SIG-M5 (cell line): ENCODE results near the gene FBXL7.

Experiments
- DNase-seq: peaks from one replicate; lab custom pipeline; 2025; lab: John Stamatoyannopoulos, UW

FBXL7 gene

DNA sequence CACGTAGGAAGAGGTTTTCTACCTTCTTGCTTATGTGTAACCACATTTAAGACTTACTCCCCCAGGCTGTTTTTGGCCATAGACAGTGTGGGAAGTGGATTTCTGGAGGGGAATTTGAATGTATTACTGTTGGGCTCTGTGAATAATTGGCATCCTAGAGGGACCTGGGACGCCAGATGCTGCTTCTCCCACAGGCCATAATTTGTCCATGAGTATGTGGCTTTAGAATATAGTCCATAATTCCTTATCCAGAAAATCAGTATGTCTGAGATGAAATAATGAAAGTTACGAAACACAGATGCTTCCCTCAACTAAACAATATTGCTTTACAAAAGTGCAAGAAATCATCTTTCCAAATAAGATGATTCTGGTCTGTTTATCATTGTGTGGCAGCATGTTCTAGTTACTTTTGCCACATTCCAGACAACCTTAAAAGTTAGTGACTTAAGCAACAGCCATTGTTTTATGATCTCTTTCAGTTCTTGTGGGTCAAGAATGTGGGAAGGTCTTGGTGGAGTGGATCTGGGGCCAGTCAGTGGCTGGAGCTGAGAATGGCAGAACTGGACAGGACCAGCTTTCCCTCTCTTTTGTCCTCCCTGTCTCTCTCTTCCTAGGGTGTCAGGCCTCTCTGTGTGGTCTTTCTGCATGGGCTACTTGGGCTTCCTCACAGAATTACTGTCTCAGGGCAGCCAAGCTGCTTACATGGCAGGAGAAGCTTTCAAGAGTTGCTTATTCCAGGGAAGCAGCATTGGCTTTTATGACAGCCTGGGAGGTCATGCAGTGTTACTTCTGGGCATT, 79.4 kb downstream of the FBXL7 start:
- DNase-seq, result no peak

DNA sequence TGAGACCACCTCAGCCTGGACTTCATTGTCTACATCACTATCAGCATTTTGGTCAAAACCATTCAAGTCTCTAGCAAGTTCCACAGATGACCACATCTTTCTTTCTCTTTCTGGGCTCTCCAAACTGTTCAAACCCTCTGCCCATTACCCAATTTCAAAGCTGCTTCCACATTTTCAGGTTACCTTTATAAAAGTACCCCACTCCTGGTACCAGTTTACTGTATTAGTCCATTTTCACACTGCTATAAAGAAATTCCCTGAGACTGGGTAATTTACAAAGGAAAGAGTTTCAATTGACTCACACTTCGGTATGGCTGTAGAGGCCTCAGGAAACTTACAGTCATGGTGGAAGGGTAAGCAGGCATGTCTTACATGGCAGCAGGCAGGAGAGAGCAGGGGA, 84.5 kb downstream of the FBXL7 start:
- DNase-seq, result no peak

DNA sequence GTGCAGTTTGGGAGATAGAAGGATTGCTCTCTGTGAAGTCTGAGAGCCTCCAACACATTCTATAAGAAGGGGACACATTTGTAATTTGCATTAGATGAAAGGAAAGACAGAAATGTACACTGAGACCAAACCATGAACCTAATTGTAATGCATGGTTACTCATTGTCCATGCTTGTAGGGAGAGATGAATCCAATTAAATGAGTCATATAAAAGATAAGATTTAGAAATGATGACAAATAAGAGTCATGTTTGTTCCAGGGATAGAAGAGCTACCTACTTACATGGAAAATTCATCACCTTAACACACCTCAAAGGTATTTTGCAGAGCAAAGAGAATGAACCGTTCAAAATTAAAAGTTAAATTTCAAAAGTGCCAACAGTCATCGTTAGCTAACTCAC, 85.1 kb downstream of the FBXL7 start:
- DNase-seq, result no peak

DNA sequence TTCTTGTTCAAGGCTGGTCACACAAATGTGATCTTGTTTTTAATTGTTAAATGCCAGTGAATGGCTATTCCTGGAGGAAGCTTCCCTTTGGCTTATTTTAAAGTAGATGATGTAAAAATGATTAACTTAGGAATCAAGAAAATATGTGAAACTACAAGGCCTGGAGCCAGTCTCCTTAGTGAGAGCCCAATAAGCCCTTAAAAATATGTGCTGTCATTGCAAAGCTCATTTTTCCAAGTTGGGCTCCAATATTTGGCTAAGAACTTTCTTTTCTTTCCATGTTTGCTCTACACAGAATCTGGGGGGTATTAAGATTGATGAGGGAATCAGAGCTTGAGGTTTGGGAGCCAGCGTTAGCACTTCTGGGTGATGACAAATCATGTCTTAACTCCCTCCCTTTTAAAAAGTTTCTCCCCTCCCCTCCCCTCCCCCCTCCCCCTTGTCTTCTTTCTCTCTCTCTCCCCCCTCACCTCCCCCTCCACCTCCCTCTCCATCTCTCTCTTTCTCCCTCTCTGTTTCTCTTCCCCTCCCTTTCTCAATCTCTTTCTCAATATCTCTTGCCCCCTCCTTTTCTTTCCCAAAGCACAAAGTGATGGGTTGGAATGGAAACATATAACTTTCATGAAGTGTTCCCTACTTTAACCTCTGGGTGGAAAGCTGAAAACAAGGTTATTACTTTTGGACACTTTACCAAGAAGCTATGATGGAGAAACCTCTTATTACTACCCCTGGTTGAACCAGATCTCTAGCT, 86.0 kb downstream of the FBXL7 start:
- no peak for DNase-seq

DNA sequence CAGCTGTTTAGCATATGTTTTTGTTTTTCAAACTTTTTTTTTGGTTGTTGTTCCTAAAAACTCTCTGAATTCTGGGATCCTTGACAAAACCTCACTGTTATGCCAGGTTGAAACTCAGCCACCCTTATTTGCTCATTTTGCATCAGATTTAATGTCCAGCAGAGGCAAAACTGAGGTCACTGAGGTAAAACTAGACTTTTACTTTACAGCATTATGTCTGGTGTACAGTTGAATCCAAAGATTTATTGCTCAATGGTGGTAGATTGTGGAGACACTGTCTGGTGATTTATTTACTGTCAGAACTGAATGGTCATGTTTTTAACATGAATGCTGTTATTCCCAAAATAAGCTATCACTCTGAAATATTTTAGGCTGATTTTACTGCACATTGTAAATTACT, 87.9 kb downstream of the FBXL7 start:
- DNase-seq, result no peak

DNA sequence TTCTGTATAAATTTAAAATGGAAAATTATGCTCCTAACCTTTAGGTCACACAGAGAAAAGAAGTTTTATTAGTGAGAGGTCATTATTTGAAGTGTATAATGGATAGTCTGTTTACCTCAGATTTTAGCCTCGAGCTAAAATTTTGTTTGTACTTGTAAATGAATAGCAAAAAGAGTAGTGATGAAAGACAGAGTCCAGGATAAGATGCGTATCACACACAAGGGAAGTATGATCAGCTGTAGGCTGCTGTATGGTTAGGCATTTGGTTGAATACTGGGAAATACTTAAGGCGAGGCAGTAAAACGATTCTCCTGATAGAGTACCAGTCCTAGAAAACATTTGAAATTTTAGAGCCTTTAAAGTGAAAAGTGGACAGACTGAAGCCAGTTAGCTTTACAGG, 92.7 kb downstream of the FBXL7 start:
- no peak for DNase-seq

DNA sequence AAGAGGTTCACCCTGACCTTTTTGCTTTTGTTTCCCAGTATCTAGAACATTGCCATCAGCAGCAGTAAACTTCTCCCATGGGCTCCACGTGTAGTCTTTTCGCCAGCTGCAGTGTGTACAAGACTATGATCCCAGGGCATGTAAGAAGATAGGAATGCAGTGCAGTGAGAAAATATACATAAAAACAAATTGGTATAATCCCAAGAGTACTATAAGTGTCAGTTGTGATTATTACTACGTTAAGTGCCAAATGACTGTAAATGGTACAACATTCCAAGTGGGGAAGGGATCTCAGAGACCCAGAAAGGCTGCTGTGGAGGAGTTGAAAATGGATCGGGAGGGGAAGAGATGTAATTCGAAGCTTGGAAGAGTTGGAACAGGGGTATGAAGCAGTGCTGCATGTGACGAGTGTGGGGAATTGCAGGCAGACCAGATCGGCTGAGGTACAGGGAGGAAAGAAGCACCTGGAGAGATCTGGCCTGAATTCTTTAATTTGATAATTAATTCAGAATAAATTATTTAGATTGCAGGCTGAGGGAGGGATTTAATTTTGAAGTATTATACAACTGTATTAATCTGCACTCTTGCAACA, 95.1 kb downstream of the FBXL7 start:
- no peak for DNase-seq

DNA sequence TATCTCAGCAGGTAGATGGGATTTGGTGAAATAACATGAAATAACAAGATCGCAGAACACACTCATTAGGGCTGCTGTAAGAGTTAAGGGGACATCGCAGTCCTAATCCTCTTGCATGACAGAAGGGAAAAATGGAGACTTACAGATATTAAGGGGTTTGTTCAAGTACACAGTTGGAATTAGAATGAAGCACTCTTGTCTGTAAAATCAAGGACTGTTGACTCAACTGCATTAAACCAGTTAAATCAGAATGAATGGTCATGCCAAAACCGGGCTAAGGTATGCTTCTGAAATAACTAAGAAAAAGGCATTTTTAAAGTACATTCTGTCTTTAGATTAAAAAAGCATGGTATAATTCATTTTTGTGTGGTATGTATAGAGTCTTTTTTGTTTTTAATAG, 95.9 kb downstream of the FBXL7 start:
- DNase-seq, result no peak

DNA sequence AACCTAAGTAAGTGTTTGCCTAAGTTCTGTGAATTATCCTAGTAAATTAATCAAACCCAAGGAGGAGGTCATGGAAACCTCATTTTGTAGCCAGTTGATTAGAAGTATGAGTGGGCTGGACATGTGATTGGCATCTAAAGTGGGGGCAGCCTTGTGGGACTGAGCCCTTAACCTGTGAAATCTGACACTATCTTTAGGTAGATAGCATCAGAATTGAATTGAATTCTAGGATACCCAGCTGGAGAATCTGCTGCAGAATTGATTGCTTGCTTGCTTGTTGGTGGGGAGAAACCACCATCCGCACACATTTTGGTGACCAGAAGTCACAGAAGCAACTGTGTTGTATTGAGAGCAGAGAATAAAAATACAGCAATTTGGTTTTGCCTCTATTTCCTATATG, 97.0 kb downstream of the FBXL7 start:
- no peak for DNase-seq

DNA sequence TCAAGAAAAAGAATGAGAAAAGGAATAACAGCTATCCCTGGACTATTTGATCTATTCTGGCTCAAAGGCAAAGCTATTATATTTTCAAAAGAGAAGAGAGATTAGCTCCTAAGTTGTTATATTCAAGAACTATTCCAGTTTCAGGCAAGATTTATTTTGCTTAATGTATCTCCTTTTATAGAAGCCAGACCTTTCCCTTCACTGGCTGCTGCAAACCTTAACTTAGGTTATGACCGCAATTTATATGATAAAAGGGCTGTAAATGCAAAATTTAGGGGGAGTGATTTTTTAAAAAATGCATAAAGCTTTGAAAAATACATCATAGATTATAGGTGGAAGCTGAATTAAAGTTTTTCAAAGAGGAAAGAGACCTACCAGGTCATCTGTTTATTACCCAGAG, 97.8 kb downstream of the FBXL7 start:
- DNase-seq, result no peak

DNA sequence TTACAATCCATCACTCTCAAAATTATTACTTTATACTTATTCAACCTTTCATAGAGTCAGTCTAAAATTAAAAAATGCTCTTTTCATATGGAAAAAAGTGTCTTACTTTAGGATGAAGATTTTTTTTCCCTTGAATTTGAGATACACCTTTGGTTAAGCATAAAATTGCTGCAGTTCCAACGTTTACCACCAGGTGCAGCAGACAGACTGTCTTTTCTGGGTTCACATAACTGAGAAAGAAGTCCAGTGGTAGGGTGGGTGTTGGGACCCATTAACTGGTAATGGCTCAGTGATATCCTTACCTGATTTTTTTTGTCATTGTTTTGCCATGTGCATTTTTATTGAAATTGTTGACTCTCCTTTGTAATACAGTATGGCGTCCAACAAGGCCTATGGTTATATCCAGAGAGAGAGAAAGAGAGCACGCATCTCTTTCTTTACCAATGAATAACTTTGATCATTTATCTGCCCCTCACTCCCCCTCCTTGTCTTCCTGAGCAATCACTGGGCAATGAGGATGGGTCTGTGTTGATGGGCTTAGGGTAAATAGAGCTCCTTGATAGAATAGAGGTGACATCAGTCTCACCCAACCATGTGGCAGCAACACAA, 98.4 kb downstream of the FBXL7 start:
- no peak for DNase-seq

DNA sequence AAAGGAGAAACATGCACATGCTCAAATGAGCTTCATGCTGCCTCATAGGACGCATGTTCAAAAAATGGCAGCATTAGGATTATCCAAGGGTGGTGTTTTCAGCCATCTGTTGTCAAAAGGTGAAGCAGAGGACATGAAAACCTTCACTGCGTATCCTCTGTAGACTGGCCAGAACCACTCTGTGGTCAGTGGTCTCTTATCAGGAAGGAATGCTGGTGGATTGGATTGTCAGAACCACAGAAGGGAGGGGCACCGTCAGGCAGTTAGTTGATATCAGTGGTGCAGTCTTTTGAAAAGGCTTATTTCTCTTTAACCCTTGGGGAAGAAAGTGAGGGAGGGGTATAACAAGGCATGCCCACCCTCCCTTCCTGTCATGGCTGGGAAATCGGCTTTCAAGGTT, 100.1 kb downstream of the FBXL7 start:
- DNase-seq, result no peak

DNA sequence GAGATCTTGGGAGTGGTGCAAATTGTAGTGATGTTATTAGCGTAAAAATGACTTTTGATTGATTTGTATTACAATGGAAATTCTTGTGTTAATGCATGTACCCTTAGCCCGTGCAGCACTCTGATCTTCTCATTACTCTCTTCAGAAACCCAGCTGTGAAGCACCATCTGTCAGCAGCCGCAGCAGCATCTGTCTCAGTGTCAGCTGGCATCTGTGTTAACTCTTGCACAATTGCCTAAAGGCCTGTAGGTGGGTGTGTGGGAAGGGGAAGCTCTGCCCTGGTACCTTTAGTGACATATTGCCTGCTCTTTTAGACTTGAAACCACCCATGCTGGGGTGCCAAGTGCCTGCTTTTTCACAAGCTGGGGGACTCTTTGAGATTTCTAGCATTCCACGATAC, 101.3 kb downstream of the FBXL7 start:
- DNase-seq, result no peak

DNA sequence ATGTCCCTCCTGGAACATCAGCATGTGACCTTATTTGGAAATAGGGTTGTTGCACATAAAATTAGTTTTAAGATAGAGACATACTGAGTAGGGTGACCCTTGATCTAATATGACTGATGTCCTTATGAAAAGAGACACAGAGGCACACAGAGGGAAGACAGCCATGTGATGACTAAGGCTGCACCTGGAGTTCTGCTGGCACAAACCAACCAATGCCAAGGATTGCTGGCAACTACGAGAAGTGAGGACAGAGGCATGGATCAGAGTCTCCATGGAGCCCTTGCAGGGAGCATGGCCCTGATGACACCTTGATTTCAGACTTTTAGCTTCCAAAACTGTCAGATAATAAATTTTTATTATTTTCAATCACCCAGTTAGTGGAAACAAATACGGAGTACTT, 101.9 kb downstream of the FBXL7 start:
- no peak for DNase-seq

DNA sequence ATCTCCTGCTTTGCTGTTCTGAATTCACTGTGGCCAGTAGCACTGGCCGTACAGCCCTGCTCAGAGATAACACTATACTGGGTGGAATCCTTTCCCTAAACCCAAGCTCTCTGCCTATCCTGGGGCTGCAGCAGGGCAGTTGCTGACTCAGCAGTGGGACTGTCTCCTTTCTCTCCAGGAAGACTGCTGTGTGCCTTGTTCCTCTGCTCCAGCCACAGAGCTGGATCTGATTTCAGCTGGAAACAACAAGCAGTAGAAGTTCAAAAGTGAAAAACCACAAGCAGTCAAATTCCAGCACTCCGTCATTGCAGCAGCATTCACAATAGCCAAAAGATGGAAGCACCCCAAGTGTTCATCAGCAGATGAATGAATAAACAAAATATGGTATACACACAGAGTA, 105.0 kb downstream of the FBXL7 start:
- no peak for DNase-seq

DNA sequence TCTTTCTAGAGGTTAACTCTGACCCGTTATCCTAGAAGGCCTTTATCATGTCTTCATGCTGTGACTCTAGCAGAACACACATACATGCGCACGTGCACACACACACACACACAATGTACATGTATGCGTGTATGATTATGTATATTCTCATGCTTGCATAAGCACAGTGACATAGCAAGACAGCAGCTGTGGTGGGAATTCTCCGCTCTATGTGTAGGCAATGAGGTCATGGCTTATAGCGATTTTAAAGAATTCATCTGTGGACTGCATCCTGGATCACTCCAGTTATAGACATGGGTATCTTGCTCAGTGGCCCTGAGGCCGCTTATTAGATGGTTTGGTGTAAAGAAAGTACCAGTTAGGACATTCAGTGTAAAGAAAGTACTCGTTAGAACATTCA, 106.2 kb downstream of the FBXL7 start:
- no peak for DNase-seq

DNA sequence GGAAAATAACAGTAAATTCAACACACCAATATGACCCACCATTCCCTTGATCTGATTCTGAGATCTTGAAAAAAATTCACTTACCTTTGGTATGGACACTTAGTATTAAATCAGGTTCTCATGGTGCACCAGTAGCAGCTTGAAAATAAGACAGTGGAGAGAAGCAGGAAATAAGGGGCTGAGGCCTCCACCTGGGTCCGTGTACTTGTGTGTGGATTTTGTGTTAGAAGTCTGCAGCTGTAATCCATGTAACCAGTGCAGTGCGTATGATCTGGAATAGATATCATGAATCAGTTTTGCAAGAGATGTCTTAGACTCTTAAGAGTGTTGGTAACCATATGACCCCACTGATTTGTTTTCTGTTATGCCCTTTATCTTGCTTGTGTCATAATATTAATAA, 107.1 kb downstream of the FBXL7 start:
- no peak for DNase-seq

DNA sequence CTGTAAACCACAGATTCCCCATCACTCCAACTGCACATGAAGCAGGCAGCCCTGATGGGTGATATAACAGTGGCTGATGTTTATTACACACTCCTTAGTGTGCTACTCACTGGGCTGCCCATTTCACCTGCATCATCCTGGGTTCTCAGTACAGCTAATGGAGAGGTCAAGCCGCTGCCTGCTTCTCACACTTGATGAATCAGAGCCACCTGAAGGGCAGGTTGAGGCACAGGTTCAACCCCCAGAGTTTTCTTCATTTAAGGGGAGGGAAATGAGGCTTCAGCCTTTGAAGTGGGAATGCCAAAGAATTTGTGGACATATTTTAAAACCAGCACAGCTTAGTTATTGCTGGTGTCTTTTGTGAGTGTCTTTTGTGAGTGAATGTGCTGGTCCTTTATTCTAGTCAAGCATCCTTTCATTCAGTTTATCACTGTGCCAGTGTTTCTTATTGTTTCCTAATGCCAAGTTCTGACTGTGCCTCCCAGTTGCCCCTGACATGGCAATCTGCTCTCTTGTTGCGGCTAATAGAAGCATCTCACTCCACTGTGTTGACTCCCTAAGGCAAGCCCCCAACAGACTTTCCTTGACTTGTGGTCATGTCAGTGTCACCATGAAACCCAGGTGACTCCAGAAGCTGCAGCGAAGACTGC, 109.2 kb downstream of the FBXL7 start:
- no peak for DNase-seq

DNA sequence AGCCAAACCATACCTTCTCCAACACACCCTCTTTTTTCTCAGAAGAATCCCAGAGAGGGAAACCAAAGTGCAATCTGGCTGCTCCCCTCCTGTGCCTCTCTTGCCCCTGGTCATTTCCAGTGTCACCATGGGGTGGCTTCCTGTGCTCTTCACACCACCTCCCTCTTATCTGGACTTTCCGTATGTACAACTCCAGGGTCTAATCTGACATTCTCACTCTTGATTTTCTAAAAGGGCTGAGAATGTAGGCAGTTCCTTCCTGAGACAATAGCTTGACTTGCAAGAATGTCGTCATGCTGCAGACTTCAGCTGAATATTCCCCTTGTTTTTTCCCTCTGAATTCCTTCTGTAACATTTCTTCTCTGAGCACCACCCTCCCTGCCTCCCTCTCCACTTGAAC, 110.2 kb downstream of the FBXL7 start:
- no peak for DNase-seq

DNA sequence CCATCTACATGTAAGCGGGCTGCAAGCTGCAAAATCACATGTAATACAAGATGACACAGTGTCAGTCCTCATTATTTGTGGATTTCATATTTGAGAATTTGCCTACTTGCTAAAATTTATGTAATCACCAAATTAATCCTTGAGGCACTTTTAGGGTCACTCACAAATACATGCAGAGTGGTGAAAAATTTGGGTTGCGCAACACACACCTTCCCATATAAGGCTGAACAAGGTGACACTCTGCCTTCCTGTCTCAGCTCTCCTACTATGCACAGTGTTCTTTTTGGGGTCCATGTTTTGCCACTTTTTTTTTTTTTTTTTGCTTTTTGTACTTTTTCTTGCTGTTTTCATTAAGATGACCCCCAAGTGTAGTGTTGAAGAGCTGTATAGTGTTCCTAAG, 111.0 kb downstream of the FBXL7 start:
- no peak for DNase-seq

DNA sequence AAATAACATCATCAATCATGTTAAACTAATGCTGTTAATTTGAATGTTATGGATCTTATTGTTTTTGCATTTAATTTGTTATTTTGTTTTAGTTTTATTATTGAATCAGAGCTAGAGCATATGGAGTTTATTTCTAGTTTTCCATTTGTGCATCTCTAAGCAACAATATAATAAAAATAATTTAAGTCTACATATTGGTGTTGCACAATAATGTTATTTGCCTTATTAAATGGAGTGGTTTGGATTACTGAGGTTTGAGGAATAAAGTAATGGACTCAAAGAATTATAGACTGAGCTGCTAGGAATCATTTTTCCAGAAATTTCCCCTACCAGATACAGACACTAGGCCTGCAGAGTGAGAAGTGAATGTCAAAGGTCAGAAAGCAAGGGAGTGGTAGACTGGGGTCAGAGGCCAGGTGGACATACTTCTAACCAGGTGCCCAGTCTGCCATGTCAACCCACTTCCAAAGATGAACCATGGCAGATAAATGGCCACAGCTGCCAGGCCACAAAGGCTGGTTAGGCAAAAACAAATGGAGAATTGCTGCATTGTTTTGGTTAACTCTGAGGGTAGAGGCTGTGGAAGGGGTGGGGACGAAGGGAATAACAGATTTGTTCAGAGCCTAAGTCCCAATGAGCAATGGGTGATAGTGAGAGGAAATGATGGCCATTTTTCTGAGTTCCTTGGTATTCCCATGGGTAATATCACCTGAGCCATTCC, 113.1 kb downstream of the FBXL7 start:
- no peak for DNase-seq

DNA sequence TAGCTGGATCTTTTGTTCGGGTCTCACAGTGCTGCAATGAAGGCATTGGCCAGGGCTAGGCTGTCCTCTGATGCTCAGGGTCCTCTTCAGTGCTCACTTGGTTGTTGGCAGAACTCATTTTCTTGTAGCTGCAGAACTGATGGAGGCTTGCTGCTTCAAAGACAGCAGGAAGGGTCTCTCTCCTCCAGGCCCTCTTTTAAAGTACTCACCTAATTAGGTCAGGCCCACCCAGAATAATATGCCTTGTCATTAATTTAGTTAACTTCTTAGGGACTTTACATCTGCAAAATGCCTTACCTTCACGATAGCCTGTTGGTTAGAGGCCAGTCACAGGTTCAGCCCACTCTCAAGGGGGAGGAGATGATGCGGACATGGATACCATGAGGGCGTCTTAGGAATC, 114.7 kb downstream of the FBXL7 start:
- DNase-seq, result no peak
